Stimulated activated CD4-positive, alpha-beta T cell treated with anti-CD3 and anti-CD28 coated beads, TNF-alpha, amount 100 ng/mL, for 1 hour (primary cell): ENCODE data around the gene C13orf46.
"Not testable (repeated sequence)": the region's sequence is repeated elsewhere in the genome, so short reads cannot be mapped to it uniquely, and the experiment has no call there.

Experiments used
- DNase-seq, 3 donors: peaks; one replicate each; pipeline ENCODE4 v3.0.0-alpha.2; 2020; ENCODE audit warnings: low read depth in 3 of 3, low spot score in 1 of 3

Gene C13orf46

DNA sequence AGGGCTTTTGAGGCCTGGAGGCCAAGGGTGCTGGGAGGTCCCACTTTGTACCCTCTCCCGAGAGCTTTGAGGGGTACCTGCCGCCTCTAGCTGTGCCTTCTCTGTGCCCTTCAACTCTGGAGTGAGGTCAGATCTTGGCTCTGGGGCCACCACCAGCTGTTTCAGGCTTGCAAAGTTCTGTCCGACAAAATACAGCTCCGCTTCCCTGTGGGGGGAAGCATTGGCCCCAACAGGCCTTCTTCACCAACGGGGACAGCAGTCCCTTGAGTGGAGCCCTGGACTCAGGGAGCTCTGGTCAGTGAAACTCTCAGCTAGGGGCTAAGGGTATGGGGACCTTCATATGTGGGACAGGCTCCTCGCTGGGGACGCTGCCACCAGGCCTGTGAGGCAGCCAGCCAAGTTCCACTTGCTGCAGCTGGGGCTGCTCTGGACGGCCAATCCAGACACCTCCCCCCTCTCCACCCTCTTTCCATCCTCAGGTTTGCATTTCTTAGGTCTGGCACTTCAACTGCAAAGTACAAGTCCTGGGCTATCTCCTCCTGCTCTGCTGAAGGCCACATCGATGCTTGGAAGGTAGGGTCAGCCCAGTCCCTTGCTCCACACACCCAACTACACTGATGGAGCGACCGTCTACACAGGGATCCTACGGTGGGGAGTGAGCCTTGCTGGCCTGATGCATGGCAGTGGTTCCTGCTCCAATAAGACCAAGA is 46.8 kb downstream of the C13orf46 start:
- no peak for DNase-seq

- DNase-seq: no peak
Observed at GRCh38 chr13:113926301-113926761, 47.5 kb downstream of the C13orf46 start.

GRCh38 chr13:113924184-113924901 is 49.5 kb downstream of the C13orf46 start:
- no peak for DNase-seq

DNA sequence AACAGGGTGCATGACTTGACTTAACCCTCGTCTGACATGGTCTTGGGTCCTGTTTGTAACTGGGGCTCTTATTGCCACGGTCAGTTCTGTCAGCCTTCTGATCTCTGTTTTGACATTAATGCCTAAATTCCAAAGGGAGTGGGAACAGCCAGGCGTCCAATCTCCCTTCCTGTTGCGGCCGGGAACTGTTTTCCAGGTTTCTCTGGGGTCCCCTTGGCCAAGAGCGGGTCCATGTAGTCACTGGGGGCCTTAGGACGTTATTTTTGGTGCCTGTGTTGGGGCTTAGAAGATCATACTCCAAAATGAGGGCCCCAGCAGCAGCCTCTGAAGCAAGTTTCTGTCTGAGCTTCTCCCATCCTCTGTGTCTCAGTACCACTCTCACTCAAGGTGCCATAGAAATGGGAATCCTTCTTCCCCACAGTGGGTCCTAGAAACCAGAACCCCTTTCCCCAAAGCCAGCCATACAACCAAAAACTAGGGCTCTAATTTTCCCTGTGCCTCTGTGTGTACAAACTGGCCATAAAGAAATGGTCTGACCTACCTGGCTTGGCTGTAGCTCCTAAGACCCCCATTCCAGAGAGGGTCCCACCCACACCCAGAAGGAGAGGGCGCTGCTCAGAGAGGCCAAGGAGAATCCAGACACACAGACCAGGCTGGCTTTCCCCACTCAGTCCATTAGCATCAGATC is 50.4 kb downstream of the C13orf46 start:
- DNase-seq: no peak

DNA sequence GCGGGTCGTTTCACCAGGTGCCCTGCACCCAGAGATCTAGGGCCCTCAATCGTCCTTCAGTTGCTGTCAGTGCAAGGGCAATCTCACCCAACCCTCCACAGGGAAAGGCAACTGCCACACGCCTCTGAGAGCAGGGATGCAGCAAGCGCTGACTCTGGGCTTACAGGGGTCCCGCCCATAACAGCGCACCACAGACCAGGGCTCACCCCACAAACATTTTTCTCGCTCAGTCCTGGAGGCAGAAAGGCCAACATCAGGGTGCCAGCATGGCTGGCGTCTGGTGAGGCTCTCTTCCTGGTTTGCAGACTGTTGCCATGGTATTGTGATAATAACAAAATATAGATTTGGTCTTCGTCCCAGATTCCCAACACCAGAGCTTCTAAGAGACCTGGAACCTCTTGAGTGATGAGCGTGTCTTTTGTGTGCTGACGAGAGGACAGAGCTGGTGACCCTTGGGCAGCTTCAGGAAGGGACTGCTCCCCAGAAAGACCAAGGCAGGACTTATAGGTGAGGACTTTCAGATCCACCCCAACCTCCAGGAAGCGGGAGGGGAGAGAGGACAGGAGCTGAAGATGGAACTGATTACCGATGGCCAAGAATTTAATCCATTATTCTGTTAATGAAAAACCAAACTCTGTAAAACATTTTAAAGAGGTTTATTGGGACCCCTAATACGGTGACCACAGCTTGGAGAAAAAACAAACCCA is 51.3 kb downstream of the C13orf46 start:
- no peak for DNase-seq

DNA sequence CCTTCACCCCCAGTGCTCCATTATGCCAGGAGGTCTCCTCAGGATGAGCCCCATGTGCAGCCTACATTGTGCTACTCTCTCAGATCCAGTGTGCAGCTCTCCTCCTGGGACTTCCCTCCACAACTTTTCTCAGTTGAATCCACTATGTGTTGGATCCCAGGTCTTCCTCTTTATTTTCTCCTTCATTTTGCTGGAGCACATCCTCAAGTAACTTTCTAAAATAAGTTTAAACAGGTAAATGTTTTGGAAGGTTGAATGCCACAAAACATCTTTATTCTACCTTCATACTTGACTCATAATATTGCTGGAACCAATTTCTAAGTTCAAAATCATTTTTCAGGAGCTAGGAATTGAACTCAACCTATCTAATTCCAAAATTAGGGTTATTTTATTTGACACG is 52.1 kb downstream of the C13orf46 start:
- DNase-seq: no peak

DNA sequence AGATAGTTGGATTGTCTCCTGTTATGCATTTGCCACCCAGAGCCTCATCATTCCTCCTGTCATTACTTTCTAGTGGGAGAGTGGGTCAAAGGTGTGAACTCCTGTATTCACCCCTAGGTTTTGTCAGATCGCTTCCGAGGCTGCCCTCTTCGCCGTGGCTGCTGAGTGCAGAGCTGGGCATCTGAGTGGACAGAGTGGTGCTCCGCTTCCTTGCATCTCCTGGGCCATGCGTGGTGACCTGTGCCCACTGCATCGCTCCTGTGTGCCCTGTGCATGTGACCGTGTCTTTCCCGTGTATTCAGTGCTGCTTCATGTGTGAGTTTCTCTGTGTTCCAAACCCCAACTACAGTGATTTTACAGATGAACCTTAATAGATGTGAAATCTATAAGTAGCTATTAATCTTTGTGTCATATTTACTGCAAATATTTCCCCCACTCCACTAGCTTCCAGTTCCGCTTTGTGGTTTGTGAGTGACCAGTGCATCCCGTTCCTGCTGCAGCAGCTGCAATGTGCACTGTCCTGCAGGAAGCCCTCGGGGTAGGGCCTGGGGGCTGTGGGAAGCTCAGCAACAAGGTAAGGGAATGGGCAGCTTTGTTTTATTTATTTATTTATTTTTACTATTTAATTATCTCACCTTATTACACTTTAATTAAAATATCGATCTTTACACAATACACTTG is 53.1 kb downstream of the C13orf46 start:
- no peak for DNase-seq

GRCh38 chr13:113919761-113920559 is 53.9 kb downstream of the C13orf46 start:
- DNase-seq: no peak

- DNase-seq: no peak
Observed at GRCh38 chr13:113918981-113919701, 54.7 kb downstream of the C13orf46 start.

DNA sequence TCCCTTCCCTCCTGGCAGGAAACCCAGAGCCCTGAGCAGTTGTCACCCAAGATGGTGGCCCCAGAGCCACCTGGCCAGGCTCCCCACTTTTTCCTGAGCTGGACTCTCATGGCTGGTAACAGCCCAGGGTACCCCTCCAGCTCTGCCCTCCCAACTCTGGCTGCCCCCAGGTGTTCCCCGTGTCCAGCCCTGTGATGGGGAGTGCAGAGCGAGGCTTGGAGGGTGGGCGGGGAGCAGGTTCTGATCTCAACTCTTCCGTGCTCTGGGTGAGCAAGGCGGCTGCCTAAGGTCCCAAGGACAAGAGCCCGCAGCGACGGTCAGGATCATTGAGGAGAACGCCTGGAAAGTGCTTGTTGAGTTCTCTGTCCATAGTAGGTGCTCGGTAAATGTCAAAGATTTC is 55.3 kb downstream of the C13orf46 start:
- no peak for DNase-seq

- DNase-seq: no peak
Observed at GRCh38 chr13:113917594-113918371, 56.1 kb downstream of the C13orf46 start.

DNA sequence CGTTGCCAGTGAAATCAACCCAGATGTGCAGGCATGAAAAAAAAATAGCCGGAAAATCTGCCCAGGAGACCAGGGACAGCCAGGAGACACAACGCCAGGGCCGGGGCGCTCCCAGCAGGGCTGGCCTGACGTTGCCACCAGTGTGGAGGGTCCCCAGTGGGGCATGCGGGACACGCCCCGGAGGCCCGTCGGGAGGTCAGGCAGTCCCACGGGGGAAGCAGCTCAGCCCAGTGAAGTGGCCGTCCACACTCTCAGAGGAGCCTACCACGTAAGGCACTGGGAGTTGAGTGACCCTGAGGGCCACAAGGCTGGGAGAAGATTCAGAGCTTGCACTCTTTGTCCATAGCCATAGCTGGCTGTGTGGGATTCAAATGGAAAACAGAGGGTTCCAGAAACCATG is 56.8 kb downstream of the C13orf46 start:
- DNase-seq: no peak

DNA sequence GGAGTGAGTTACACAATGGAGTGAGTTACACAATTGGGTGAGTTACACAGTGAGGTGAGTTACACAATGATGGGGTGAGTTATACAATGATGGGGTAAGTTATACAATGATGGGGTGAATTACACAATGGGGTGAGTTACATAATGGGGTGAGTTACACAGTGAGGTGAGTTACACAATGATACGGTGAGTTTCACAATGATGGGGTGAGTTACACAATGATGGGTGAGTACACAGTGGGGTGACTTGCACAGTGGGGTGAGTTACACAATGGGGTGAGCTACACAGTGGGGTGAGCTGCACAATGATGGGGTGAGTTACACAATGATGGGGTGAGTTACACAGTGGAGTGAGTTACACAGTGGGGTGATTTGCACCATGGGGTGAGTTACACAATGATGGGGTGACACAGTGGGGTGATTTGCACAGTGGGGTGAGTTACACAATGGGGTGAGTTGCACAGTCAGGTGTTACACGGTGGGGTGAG is 57.5 kb downstream of the C13orf46 start:
- DNase-seq: no peak

- DNase-seq: no peak
Observed at GRCh38 chr13:113915786-113916329, 58.0 kb downstream of the C13orf46 start.

GRCh38 chr13:113915012-113915763 is 58.7 kb downstream of the C13orf46 start:
- no peak for DNase-seq

- no peak for DNase-seq
Observed at GRCh38 chr13:113914333-113915011, 59.4 kb downstream of the C13orf46 start.

- DNase-seq: not testable (repeated sequence)
Observed at GRCh38 chr13:113913838-113914237, 60.0 kb downstream of the C13orf46 start.
